DMS53 (cell line): Measurements from ENCODE around the gene DCP1B.

ENCODE experiments used
- DNase-seq: peaks from one replicate; lab custom pipeline; 2025; lab: John Stamatoyannopoulos, UW

The DCP1B gene

GRCh38 chr12:2004113-2004929 lies at the start of gene DCP1B:
DCP1B (minus strand) TSS chr12:2004457; CDS start chr12:2004431, 26 bp downstream.
- DNase-seq: peak; percentile 100

DNA sequence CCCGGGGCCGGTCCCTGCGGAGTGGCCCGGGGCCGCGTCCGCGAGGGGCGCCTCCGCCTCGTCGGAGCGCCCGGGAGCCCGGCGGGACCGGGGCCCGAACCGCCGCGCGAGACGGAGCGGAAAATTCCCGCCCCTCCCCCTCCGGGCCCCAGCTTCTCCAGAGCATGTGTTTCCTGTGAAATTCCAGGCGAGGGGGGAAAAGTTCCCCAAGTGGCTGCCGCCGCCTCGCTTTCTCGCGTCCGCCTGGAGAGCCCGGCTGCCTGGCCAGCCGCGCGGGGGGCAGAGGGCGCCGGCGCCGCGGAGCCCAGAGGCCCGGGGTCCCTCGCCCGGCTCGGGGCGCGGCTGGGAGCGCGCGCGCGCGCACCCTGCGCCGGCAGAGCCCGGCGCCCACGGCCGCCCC lies 49.4 kb upstream of the DCP1B start:
- DNase-seq: no peak

GRCh38 chr12:2052826-2053678 lies 48.8 kb upstream of the DCP1B start, which contains the start of gene CACNA1C:
CACNA1C (plus strand) TSS chr12:2052987; CDS start chr12:2053563, 576 bp downstream.
- peak; percentile 61 for DNase-seq

- DNase-seq: peak; percentile 33
Measured at GRCh38 chr12:2051700-2052621, 47.7 kb upstream of the DCP1B start.

GRCh38 chr12:2049604-2050540 lies 45.6 kb upstream of the DCP1B start:
- no peak for DNase-seq

- DNase-seq: no peak
Measured at GRCh38 chr12:2047752-2048151, 43.5 kb upstream of the DCP1B start.

- DNase-seq: no peak
Measured at GRCh38 chr12:2046957-2047356, 42.7 kb upstream of the DCP1B start.

GRCh38 chr12:2044165-2044564 lies 39.9 kb upstream of the DCP1B start:
- DNase-seq: no peak

GRCh38 chr12:2043054-2043453 lies 38.8 kb upstream of the DCP1B start:
- DNase-seq: no peak

- DNase-seq: no peak
Measured at GRCh38 chr12:2039034-2039433, 34.8 kb upstream of the DCP1B start.

GRCh38 chr12:2035431-2036055 lies 31.3 kb upstream of the DCP1B start:
- DNase-seq: no peak

DNA sequence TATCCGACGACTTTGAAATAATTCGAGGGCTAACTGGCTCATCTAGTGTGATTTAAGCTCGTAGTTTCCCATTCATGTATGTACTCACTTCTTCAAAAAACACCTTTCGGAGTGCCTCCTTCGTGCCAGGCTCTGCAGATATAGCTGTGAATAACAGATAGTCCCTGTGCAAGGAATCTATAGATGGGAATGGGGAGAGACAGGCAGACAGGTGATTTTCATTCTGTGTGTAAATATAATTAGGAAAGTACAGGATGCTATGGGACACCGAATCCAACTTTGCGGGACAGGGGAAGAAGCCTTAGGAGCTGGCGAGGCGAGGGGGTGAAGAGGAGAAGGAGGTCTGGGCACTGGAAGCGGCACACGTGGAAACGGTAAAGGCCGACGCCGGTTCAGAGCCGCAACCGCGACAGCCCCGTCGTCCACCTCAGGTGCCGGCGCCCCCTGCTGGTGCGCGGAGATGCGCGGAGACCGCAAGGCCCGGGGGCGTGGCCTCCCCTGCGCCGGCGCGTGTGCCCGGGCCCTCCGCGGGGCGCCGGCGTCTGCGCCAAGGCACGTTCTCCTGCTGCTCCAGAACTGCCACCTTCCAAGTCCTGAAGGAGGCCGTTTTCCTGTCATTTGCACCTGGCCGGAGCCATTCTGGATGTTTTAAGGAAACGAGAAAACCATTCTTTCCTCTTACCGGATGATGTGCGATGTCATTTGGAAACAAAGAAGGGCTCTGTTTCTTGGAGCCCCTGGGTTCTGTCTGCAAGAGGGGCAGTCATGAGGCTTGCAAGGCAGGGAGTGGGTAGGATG lies 30.6 kb upstream of the DCP1B start:
- peak; percentile 96 for DNase-seq

DNA sequence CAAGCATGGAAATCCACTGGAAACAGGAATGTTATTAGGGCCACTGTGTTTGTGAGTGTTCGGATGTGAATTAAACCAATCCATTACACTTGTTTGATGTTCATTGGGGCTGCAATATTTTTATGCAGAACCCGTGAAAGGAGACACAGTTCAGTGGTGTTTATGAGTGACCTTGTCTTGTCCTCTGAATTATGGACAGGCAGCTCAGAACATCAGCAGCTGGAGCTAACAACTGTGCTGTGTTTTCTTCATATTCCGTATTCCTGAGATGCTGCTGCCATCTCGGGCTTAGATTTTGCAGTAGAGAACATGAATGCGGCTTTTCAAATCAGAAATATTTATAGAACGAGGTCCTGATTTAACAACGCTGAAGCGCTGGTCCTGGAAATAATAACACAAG lies 28.2 kb upstream of the DCP1B start:
- DNase-seq: no peak

DNA sequence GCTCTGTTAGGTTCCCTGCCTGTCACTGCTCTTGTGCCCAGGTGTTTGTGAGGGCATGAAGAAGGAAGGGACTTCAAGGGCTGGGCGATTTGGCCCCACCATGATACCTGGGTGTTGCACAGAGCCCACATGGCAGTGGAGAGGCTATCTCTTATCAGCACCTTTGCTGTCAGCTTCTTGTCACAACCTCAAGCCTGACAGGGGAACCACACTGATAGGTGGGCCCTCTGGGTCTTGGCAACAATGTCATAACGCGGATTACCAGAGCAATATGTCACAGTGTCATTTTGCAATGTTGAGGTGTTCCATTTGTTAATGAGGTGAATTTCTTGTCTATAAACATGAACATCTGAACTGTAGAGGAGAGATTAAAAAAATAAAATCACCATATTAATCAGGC lies 25.6 kb upstream of the DCP1B start:
- no peak for DNase-seq

DNA sequence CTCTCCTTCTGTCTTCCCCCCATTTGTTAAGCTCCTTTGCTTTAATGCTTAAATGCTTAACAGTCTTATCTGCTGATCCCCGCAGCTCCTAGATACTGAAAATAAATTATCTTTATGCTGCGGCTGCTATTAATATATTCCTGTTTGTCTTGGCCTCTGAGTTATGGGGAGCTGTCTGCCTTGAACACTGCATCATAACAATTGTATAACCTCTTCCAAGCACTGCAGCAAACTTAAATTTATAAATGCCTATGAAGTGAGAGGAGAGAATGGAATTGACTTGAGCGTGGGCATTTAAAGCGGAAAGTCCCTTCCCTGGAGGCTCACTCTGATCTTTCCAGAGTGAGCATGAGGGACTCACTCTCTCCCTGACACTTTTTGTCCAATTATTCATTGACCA lies 23.1 kb upstream of the DCP1B start:
- DNase-seq: no peak

DNA sequence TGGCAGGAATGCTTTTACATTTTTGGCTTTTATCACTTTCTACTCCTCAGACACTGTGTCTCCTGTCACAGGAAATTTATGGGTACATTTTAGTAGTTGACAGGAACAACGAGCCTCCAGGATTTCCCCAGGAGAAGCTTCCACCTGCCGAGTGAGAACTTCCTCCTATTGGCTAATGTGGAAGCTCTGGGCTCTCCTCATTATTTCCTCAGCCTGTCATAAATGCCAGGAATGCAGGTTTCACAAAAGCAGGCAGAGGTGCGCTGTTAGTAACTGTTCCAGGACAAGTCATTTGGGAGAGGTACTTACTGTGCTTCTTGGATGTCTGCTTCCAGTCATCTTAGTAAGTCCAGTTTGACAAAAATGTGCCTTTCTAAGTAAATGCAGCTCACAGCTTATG lies 19.1 kb upstream of the DCP1B start:
- no peak for DNase-seq

GRCh38 chr12:2020511-2020910 lies 16.3 kb upstream of the DCP1B start:
- DNase-seq: no peak

DNA sequence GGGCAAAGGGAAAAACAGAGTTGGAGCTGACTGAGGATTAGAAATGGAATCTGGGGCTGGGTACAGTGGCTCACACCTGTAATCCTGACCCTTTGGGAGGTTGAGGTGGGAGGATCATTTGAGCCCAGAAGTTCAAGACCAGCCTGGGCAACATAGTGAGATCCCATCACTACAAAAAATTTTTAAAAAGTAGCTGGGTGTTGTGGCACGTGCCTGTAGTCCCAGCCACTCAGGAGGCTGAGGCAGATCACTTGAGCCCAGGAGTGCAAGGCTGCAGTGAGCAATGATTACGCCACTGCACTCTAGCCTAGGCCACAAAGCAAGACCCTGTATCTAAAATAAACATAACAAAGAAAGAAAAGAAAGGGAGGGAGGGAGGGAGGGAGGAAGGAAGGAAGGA lies 14.9 kb upstream of the DCP1B start:
- no peak for DNase-seq

GRCh38 chr12:2018391-2018790 lies 14.1 kb upstream of the DCP1B start:
- DNase-seq: no peak
